ENCODE measurements around the gene PRKRIP1.
A peak's percentile ranks its signal among the peaks of the same experiment; 100 is the strongest.
"Not testable (repeated sequence)": the region's sequence is repeated elsewhere in the genome, so short reads cannot be mapped to it uniquely, and the experiment has no call there.

PRKRIP1 gene

GRCh38 chr7:102404005-102404861 is 8.1 kb downstream of the PRKRIP1 start:
- DNase-seq, result peak; percentile 46

- not testable (repeated sequence) for DNase-seq
Measured at GRCh38 chr7:102404862-102405188, 8.7 kb downstream of the PRKRIP1 start.

- DNase-seq, result no peak
Measured at GRCh38 chr7:102407910-102408309, 11.7 kb downstream of the PRKRIP1 start.

- not testable (repeated sequence) for DNase-seq
Measured at GRCh38 chr7:102408530-102408929, 12.4 kb downstream of the PRKRIP1 start.

DNA sequence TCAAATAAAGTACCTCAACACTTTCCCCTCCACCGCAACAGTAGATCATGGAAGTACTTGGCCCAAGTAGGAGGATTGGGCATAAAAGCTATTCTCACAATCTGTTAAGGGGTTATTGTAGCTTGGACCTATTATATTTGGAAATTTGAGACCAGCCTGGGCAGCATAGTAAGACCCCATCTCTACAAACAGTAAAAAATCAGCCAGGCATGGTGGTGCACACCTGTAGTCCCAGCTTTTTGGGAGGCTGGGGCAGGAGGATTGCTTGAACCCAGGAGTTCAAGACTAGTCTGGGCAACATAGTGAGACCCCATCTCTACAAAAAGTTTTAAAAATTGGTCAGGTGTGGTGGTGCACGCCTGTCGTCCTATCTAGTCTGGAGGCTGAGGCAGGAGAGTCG is 13.2 kb downstream of the PRKRIP1 start:
- no peak for DNase-seq

DNA sequence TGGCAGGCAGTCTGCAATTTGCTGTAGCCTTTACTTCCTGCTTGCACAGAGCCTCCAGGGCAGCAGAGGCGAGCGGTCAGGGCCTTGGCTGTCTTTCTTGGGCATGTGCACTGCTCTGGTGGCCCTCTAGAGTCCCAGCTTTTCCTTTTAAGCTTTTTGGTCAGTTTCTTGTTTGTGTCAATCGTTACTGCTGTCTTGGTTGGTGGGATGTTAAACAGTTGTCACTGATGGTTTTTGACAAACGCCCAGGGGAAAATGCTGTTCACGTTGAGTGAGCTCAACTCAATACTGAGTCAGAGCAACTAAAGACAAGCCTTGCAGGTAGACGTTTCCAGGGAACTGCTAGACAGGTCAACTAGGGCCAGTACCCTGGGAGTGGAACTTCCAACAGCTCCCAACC is 14.0 kb downstream of the PRKRIP1 start:
- DNase-seq, result no peak

DNA sequence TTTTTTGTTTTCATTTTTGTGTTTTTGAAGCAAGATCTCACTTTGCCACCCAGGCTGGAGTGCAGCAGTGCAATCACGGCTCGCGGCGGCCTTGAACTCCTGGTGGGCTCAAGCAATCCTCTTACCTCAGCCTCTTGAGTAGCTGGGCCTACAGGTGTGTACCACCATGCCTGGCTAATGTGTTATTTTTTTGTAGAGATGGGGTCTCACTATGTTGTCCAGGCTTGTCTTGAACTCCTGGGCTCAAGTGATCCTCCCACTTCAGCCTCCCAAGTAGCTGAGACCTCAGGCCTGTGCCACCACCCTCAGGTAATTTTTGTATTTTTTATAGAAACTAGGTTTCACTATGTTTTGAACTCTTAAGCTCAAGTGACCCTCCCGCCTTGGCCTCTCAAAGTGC is 14.8 kb downstream of the PRKRIP1 start:
- no peak for DNase-seq

DNA sequence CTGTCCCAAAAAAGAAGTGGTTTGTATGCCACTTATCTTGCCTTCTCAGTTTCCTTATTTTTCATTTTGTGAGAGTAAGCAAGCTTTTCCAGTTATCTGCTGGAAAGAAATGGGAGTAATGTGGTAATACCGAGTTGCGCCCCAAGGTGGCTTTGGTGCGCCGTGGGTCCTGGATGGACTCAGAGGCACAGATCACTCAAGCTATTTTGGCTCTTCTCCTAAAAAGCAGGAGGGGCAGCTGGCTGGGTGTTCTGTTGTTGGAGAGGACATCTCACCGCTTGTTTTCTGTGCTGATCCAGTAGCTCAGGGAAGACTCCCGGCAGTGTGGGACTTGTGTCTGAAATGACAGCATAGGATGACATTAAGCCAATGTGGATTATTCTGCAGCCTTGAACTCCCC is 16.4 kb downstream of the PRKRIP1 start:
- no peak for DNase-seq

- no peak for DNase-seq
Measured at GRCh38 chr7:102413091-102413490, 16.9 kb downstream of the PRKRIP1 start.

- no peak for DNase-seq
Measured at GRCh38 chr7:102413611-102414010, 17.4 kb downstream of the PRKRIP1 start.

GRCh38 chr7:102415685-102416225 is 19.6 kb downstream of the PRKRIP1 start:
- DNase-seq, result no peak

DNA sequence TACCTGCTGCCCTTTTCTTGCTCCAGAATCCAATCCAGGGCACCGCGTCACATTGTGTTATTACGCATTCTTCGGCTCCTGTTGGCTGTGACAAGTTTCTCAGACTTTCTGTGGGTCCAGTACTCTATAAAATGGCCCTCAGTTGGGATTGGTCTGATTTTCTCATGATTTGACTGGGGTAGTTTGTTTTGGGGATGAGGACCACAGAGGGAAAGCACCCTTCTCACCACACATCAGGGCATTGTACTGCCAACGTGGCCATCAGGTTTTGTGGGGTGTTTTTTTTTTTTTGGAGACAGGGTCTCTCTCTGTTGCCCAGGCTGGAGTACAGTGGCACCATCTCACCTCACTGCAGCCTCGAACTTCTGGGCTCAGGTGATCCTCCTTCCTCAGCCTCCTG is 20.2 kb downstream of the PRKRIP1 start:
- DNase-seq, result no peak

DNA sequence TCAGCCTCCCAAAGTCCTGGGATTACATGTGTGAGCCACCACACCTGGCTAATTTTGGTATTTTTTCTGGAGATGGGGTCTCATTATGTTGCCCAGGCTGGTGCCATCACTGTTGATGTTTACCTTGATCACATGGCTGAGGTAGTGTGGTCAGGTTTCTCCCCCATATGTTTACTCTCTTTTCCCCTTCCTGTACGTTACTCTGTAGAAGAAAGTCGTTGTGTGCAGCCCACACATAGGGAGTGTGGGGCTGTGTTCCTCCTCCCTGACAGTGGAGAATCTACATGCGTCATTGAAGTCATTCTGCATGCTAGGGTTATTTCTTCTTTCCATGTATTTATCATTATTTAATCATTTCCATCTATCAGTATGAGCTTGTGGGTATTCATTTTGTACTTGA is 20.9 kb downstream of the PRKRIP1 start:
- DNase-seq, result no peak

GRCh38 chr7:102418592-102418991 is 22.4 kb downstream of the PRKRIP1 start:
- no peak for DNase-seq

DNA sequence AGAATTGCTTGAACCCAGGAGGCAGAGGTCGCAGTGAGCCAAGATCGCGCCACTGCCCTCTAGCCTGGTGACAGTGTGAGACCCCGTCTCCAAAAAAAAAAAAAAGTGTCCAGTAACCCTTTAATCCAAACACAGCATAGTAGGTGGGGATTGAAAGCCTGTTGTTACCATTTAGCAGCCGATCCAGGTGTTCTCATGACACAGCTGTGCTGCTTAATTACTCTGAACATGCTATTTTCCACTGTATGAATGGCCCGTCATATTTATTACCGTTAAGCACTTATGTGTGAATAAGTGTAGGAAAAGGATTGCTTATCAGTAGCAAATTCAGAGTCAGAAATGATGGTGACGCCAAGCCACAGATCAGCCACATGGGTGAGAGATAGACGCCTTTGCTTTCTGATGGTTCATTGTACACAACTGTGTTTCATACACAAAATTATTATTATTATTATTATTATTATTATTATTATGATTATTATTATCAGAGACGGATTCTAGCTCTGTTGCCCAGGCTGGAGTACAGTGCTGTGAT is 25.6 kb downstream of the PRKRIP1 start:
- DNase-seq, result no peak

GRCh38 chr7:102424129-102424551 is 28.0 kb downstream of the PRKRIP1 start:
- DNase-seq, result no peak

GRCh38 chr7:102424787-102425218 is 28.6 kb downstream of the PRKRIP1 start:
- DNase-seq, result no peak

DNA sequence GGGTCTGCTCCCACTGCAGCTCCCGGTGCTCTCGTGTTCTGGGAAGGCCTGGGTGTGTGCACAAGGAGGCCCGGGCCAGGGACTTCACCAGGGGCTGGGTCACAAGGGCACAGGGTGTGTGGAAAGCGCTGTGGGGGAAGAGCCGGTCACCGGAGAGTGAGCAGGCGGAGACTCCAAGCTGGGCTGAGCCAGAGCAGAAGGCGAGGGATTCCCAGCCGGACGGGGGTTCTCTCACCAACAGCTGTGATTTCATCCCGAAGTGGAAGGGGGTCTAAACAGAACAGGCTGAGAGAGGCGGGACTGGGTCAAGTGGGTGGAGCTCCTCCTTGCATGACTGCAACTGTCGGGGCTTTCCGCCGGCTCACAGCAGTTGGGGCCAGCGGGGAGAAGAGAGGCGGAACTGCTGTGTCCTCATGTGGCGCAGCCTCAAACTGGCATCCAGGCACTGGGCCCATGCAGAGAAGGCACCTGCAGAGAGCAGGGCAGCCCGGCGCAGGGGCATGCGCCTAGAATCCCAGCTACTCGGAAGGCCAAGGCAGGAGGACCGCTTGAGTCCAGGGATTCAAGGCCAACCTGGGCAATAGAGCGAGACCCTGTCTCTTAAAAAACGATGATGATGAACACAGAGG is 29.6 kb downstream of the PRKRIP1 start:
- peak; percentile 77 for DNase-seq

- DNase-seq, result peak; percentile 43
Measured at GRCh38 chr7:102426268-102427018, 30.3 kb downstream of the PRKRIP1 start.

- no peak for DNase-seq
Measured at GRCh38 chr7:102427019-102427405, 30.8 kb downstream of the PRKRIP1 start.

GRCh38 chr7:102429141-102429899 is 33.2 kb downstream of the PRKRIP1 start:
- no peak for DNase-seq

DNA sequence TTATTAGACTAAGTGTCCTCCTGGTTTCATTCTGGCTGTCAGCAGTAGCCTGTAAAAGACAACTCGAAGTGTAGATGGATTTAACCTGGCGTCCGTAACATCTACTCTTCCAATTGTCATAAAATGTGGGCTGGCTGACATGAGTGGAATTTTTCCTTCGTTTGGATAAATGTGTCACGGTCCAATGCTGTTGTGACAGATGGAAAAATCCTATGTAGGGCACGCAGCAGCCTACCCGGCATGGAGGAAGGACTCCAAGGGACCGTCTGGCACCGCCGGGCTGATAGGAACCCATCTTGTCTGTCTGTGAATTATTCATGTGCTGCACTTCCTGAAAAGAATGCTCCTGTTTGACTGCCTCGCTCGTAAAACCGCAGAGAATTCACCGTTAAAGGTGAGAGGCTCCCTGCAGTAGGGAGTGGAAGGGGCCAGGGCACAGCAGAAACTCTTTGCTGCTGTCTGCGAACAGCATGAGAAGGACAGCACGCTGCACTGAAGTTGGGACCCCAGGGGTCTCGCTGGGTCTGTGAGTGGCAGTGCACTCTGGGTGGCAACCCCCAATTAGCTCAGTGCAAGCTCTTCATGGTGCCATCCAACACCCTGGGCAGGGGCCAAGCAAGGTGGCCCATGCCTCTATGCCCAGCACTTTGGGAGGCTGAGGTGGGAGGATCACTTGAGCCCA is 35.6 kb downstream of the PRKRIP1 start:
- DNase-seq, result peak; percentile 58

All from femur (tissue), 1 donor.